Activated naive CD8-positive, alpha-beta T cell treated with anti-CD3 and anti-CD28 coated beads for 36 hours (primary cell): ENCODE data around the gene PDE2A. TPM values are rescaled to one million over a fixed set of nuclear protein-coding genes. Genes with fewer than 3 reads are reported as not detected.

Experiments
- DNase-seq: peaks from one replicate; pipeline ENCODE4 v3.0.0; 2021
- H3K27ac Mint-ChIP-seq: one replicate; pipeline ENCODE4 v1.8.0; 2022; ENCODE audit warnings: mild to moderate bottlenecking, moderate library complexity, mixed read lengths
- H3K27me3 Mint-ChIP-seq: one replicate; pipeline ENCODE4 v1.8.0; 2022; ENCODE audit warnings: mild to moderate bottlenecking, mixed read lengths
- H3K36me3 Mint-ChIP-seq: one replicate; pipeline ENCODE4 v1.8.0; 2021; ENCODE audit warnings: mild to moderate bottlenecking, mixed read lengths
- H3K4me1 Mint-ChIP-seq: one replicate; pipeline ENCODE4 v1.8.0; 2021; ENCODE audit warnings: mixed read lengths
- H3K4me3 Mint-ChIP-seq: one replicate; pipeline ENCODE4 v1.8.0; 2022; ENCODE audit warnings: mild to moderate bottlenecking, moderate library complexity, mixed read lengths
- H3K9me3 Mint-ChIP-seq: one replicate; pipeline ENCODE4 v1.8.0; 2022; ENCODE audit warnings: mixed read lengths
- total RNA-seq, 2 experiments: library from RNA; stranded (reverse); gene quantifications; one replicate each; pipeline ENCODE4 v1.2.3, GENCODE V29; 2021

PDE2A gene
- total RNA-seq, 2 experiments from 2014 or later: 0.37 to 0.42 TPM

- H3K27me3 Mint-ChIP-seq: peaks cover 31% of the 10 kb centered on the region
- no peak for DNase-seq
- H3K9me3 Mint-ChIP-seq: no peaks in the 10 kb centered on the region
- no peak overlapping the region for H3K27ac Mint-ChIP-seq
- H3K4me1 Mint-ChIP-seq: peaks cover 3% of the 10 kb centered on the region
- H3K36me3 Mint-ChIP-seq: no peaks in the 10 kb centered on the region
- no peak overlapping the region for H3K4me3 Mint-ChIP-seq
Measured at GRCh38 chr11:72614381-72614780, 59.8 kb downstream of the PDE2A start.

- peak; percentile 14 for DNase-seq
- Mint-ChIP-seq H3K4me1 (peaks cover 3% of the 10 kb centered on the region), H3K27ac (no peak overlapping the region), H3K36me3 (no peaks in the 10 kb centered on the region), H3K27me3 (peaks cover 31% of the 10 kb centered on the region), H3K9me3 (no peaks in the 10 kb centered on the region), H3K4me3 (no peak overlapping the region)
Measured at GRCh38 chr11:72613977-72614376, 60.2 kb downstream of the PDE2A start.

- no peaks in the 10 kb centered on the region for H3K9me3 Mint-ChIP-seq
- no peak overlapping the region for H3K27ac Mint-ChIP-seq
- H3K4me3 Mint-ChIP-seq: no peak overlapping the region
- DNase-seq: no peak
- H3K27me3 Mint-ChIP-seq: peaks cover 31% of the 10 kb centered on the region
- H3K4me1 Mint-ChIP-seq: peaks cover 3% of the 10 kb centered on the region
- H3K36me3 Mint-ChIP-seq: no peaks in the 10 kb centered on the region
Measured at GRCh38 chr11:72613450-72613849, 60.8 kb downstream of the PDE2A start.

GRCh38 chr11:72609476-72609875 is 64.7 kb downstream of the PDE2A start:
- Mint-ChIP-seq H3K4me3 (no peak overlapping the region), H3K36me3 (no peaks in the 10 kb centered on the region), H3K9me3 (no peaks in the 10 kb centered on the region), H3K27ac (no peak overlapping the region), H3K27me3 (peaks cover 37% of the 10 kb centered on the region), H3K4me1 (peaks cover 5% of the 10 kb centered on the region)
- DNase-seq: no peak

GRCh38 chr11:72609045-72609444 is 65.2 kb downstream of the PDE2A start:
- Mint-ChIP-seq H3K27me3 (peaks cover 34% of the 10 kb centered on the region), H3K4me3 (no peak overlapping the region), H3K9me3 (no peaks in the 10 kb centered on the region), H3K4me1 (peaks cover 4% of the 10 kb centered on the region), H3K27ac (no peak overlapping the region), H3K36me3 (no peaks in the 10 kb centered on the region)
- DNase-seq: no peak

GRCh38 chr11:72607496-72607895 is 66.7 kb downstream of the PDE2A start:
- peaks cover 30% of the 10 kb centered on the region for H3K27me3 Mint-ChIP-seq

GRCh38 chr11:72606748-72607468 is 67.3 kb downstream of the PDE2A start:
- Mint-ChIP-seq H3K4me3 (no peak overlapping the region), H3K9me3 (no peaks in the 10 kb centered on the region), H3K36me3 (no peaks in the 10 kb centered on the region), H3K27me3 (peaks cover 30% of the 10 kb centered on the region), H3K4me1 (peaks cover 2% of the 10 kb centered on the region), H3K27ac (no peak overlapping the region)
- no peak for DNase-seq

More at GRCh38 chr11:72607496-72607895, 66.7 kb downstream of the PDE2A start:
- Mint-ChIP-seq H3K9me3 (no peaks in the 10 kb centered on the region), H3K27ac (no peak overlapping the region), H3K4me3 (no peak overlapping the region), H3K36me3 (no peaks in the 10 kb centered on the region), H3K4me1 (peaks cover 2% of the 10 kb centered on the region)
- DNase-seq: no peak

- no peaks in the 10 kb centered on the region for H3K36me3 Mint-ChIP-seq
- H3K4me3 Mint-ChIP-seq: no peak overlapping the region
- no peaks in the 10 kb centered on the region for H3K9me3 Mint-ChIP-seq
- H3K27ac Mint-ChIP-seq: no peak overlapping the region
- no peak for DNase-seq
- peaks cover 29% of the 10 kb centered on the region for H3K27me3 Mint-ChIP-seq
- H3K4me1 Mint-ChIP-seq: peaks cover 2% of the 10 kb centered on the region
Measured at GRCh38 chr11:72605973-72606747, 68.1 kb downstream of the PDE2A start.

- Mint-ChIP-seq H3K27ac (no peak overlapping the region), H3K27me3 (peaks cover 20% of the 10 kb centered on the region), H3K36me3 (no peaks in the 10 kb centered on the region), H3K9me3 (no peaks in the 10 kb centered on the region), H3K4me1 (peaks cover 2% of the 10 kb centered on the region), H3K4me3 (no peak overlapping the region)
- no peak for DNase-seq
Measured at GRCh38 chr11:72604256-72604655, 70.0 kb downstream of the PDE2A start.

- H3K4me3 Mint-ChIP-seq: no peak overlapping the region
- no peak for DNase-seq
- no peak overlapping the region for H3K27ac Mint-ChIP-seq
- peaks cover 18% of the 10 kb centered on the region for H3K27me3 Mint-ChIP-seq
- peaks cover 2% of the 10 kb centered on the region for H3K4me1 Mint-ChIP-seq
- H3K9me3 Mint-ChIP-seq: no peaks in the 10 kb centered on the region
- no peaks in the 10 kb centered on the region for H3K36me3 Mint-ChIP-seq
Measured at GRCh38 chr11:72602250-72602904, 71.8 kb downstream of the PDE2A start.

GRCh38 chr11:72600557-72600956 is 73.7 kb downstream of the PDE2A start:
- Mint-ChIP-seq H3K4me1 (no peaks in the 10 kb centered on the region), H3K27ac (no peak overlapping the region), H3K27me3 (peaks cover 8% of the 10 kb centered on the region), H3K36me3 (no peaks in the 10 kb centered on the region), H3K9me3 (no peaks in the 10 kb centered on the region), H3K4me3 (no peak overlapping the region)
- no peak for DNase-seq

- Mint-ChIP-seq H3K27me3 (peaks cover 7% of the 10 kb centered on the region), H3K36me3 (no peaks in the 10 kb centered on the region), H3K9me3 (no peaks in the 10 kb centered on the region), H3K4me1 (no peaks in the 10 kb centered on the region), H3K27ac (no peak overlapping the region), H3K4me3 (no peak overlapping the region)
- DNase-seq: no peak
Measured at GRCh38 chr11:72599325-72600117, 74.7 kb downstream of the PDE2A start.

GRCh38 chr11:72598906-72599305 is 75.3 kb downstream of the PDE2A start:
- Mint-ChIP-seq H3K36me3 (no peaks in the 10 kb centered on the region), H3K27ac (no peak overlapping the region), H3K4me3 (no peak overlapping the region), H3K9me3 (no peaks in the 10 kb centered on the region), H3K4me1 (no peaks in the 10 kb centered on the region), H3K27me3 (peaks cover 7% of the 10 kb centered on the region)
- DNase-seq: no peak

GRCh38 chr11:72598466-72598865 is 75.8 kb downstream of the PDE2A start:
- no peaks in the 10 kb centered on the region for H3K4me1 Mint-ChIP-seq
- H3K36me3 Mint-ChIP-seq: no peaks in the 10 kb centered on the region
- H3K27me3 Mint-ChIP-seq: peaks cover 4% of the 10 kb centered on the region
- H3K27ac Mint-ChIP-seq: no peak overlapping the region
- H3K4me3 Mint-ChIP-seq: no peak overlapping the region
- H3K9me3 Mint-ChIP-seq: no peaks in the 10 kb centered on the region
- no peak for DNase-seq

GRCh38 chr11:72597721-72598120 is 76.5 kb downstream of the PDE2A start:
- no peaks in the 10 kb centered on the region for H3K9me3 Mint-ChIP-seq

More at GRCh38 chr11:72597721-72598120, 76.5 kb downstream of the PDE2A start:
- Mint-ChIP-seq H3K4me1 (peaks cover 3% of the 10 kb centered on the region), H3K36me3 (no peaks in the 10 kb centered on the region), H3K4me3 (no peak overlapping the region), H3K27ac (no peak overlapping the region), H3K27me3 (no peaks in the 10 kb centered on the region)
- no peak for DNase-seq
